Esophagus muscularis mucosa (tissue), 4 donors: ENCODE measurements around the gene ZNF223. TPM values are rescaled to one million over a fixed set of nuclear protein-coding genes. Genes with fewer than 3 reads are reported as not detected.

ENCODE experiments used
- DNase-seq: peaks from one replicate; pipeline ENCODE4 v3.0.0-alpha.2; 2017; ENCODE audit errors: extremely low spot score
- H3K27ac ChIP-seq, 4 donors: fragments of 200-600 bp; sonication (generic); replicated peaks in 1 of 4; 1 replicate in 3 of 4; 2 replicates in 1 of 4; pipeline ENCODE4 v1.5.1; 2016 to 2019; ENCODE audit warnings: mild to moderate bottlenecking in 1 of 4
- H3K27me3 ChIP-seq, 4 donors: fragments of 200-600 bp; sonication (generic); one replicate each; pipeline versions ENCODE4 v1.5.1 to v1.6.0; 2016 to 2019
- H3K36me3 ChIP-seq, 4 donors: fragments of 200-600 bp; sonication (generic); one replicate each; pipeline ENCODE4 v1.5.1; 2016 to 2019
- H3K4me1 ChIP-seq, 4 donors: fragments of 200-600 bp; sonication (generic); one replicate each; pipeline ENCODE4 v1.5.1; 2016 to 2019
- H3K4me3 ChIP-seq, 4 donors: fragments of 200-600 bp; sonication (generic); 1 replicate in 2 of 4; 2 replicates in 2 of 4; pipeline ENCODE4 v1.5.1; 2016 to 2019; ENCODE audit warnings: mild to moderate bottlenecking in 4 of 4, moderate library complexity in 1 of 4
- H3K9me3 ChIP-seq, 4 donors: fragments of 200-600 bp; sonication (generic); 1 replicate in 3 of 4; 2 replicates in 1 of 4; pipeline ENCODE4 v1.5.1; 2016 to 2019
- EP300 ChIP-seq: sonication (generic); formaldehyde crosslinking; IDR thresholded peaks from one replicate; pipeline ENCODE4 v1.6.1; 2017; ENCODE audit warnings: antibody characterized with exemption
- POLR2A ChIP-seq: fragments of 450-650 bp; IDR thresholded peaks from one replicate; pipeline ENCODE4 v1.6.1; 2017; ENCODE audit warnings: antibody characterized with exemption, moderate library complexity, mild to moderate bottlenecking, low read depth
- POLR2AphosphoS5 ChIP-seq, 2 donors: sonication (generic); formaldehyde crosslinking; IDR thresholded peaks; one replicate each; pipeline ENCODE4 v1.6.1; 2017; ENCODE audit warnings: antibody characterized with exemption in 2 of 2
- WGBS: methylation state at CpG from one replicate; pipeline ENCODE4 v1.1.5; 2018; 5-methylcytosine and 5-hydroxymethylcytosine counted together
- intact Hi-C: fragments of 100-400 bp; cut with DNase I; formaldehyde crosslinking; loops from one replicate; pipeline ENCODE4 v1.15.1; 2023
- total RNA-seq, 4 donors: library from RNA; depleted of rRNA; stranded (reverse); fragments of >200 nt; gene quantifications; one replicate each; pipeline versions ENCODE4 v1.1.0 to v1.2.1, GENCODE V29; 2016
- TF ChIP-seq, protein P1 (sequence below), 3 experiments: fragments of 200-600 bp in 2 of 3; fragments of 450-650 bp in 1 of 3; sonication (generic) in 2 of 3; IDR thresholded peaks; one replicate each; pipeline ENCODE4 v1.5.1; 2017 to 2019; ENCODE audit warnings: antibody characterized with exemption in 3 of 3, mild to moderate bottlenecking in 2 of 3, moderate library complexity in 1 of 3

The ZNF223 gene
- total RNA-seq, 4 donors from 2014 or later: 0.83 to 2.6 (median 2.5) TPM

DNA sequence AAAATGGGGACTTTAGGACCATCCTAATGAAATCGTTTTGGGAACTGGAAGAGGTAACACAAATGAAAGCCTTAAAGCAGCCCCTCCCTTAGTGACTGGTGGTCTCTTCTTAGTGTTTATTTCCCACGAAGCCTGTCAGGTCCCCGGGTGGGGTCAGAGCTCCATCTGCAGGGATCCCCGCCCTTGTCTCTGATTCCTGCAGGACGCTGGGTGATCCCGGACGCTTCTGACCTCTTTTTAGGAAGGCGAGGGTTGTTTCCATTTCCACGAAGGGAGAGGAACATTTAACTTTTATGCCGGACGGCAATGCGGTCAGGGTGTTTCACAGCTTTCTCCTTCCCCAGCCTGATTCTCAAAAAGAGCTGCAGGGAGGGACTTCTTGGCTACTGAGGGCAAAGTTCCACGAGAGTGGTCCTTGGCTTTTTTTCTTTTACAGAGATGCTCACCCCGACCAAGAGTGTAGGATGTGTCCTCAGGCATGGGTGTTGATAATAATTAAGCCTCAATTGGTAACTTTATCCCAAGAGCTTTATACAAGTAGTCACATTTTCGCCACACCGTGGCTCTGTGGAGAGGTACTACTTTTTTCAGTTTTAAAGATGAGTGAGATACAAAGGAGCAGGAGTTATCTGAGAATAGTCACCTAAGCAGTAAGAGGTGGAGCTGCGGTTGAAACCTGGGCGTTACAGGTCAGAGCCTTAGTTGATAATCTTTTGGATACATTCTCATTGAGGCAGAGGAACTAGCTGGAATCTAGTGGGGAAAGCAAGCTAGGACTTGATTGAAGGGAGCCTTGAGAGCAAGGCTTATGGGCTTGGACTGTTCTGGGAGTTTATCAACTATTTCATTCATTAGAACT, 20.9 kb downstream of the ZNF223 start:
- peaks cover 0 to 17% (median 12%) of the 10 kb centered on the region in 4 donors for H3K36me3 ChIP-seq
- peak overlapping the region in 3 of 4 donors; percentile 53 to 70 (median 61) for H3K27ac ChIP-seq
- peaks cover 0 to 18% (median 8%) of the 10 kb centered on the region in 4 donors for H3K9me3 ChIP-seq
- TF ChIP-seq POLR2A: no peak
- TF ChIP-seq POLR2AphosphoS5 (IDR thresholded peaks at IDR 0.05): no peak
- TF ChIP-seq, protein P1, sequence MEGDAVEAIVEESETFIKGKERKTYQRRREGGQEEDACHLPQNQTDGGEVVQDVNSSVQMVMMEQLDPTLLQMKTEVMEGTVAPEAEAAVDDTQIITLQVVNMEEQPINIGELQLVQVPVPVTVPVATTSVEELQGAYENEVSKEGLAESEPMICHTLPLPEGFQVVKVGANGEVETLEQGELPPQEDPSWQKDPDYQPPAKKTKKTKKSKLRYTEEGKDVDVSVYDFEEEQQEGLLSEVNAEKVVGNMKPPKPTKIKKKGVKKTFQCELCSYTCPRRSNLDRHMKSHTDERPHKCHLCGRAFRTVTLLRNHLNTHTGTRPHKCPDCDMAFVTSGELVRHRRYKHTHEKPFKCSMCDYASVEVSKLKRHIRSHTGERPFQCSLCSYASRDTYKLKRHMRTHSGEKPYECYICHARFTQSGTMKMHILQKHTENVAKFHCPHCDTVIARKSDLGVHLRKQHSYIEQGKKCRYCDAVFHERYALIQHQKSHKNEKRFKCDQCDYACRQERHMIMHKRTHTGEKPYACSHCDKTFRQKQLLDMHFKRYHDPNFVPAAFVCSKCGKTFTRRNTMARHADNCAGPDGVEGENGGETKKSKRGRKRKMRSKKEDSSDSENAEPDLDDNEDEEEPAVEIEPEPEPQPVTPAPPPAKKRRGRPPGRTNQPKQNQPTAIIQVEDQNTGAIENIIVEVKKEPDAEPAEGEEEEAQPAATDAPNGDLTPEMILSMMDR (IDR thresholded peaks at IDR 0.05): no peak
- TF ChIP-seq EP300: no peak
- WGBS: 21% methylated on average over 18 of the region's 18 CpGs
- no peaks in the 10 kb centered on the region for H3K27me3 ChIP-seq
- no peak for DNase-seq
- peaks cover 13 to 20% (median 16%) of the 10 kb centered on the region in 4 donors for H3K4me1 ChIP-seq
- intact Hi-C loops: loop anchor here (2.0 to 5.0 kb wide), 2 partner anchors 22 to 40 kb away; partner anchors contain the start of genes ZNF224 and ZNF225
- H3K4me3 ChIP-seq: peak overlapping the region; percentile 54 to 75 (median 74)

DNA sequence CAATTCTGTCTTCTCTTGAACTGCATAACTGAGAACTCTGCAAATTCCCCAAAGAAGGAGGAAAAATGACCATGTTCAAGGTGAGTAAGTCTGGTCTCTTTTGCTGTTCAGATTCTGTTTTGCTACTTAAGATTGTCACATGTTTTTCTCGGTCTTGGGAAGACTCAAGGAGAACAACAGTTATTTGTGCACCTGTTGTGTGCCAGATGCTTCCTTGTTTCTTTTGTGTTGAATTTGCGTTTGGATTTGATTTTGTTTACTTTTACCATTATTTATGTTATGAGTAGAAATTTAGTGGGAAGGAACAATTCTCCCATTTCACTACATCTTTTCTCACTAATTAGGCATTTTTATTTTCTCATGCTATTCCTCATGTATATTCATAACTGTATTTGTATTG, 24.5 kb downstream of the ZNF223 start:
- peaks cover 10 to 18% (median 16%) of the 10 kb centered on the region in 4 donors for H3K4me1 ChIP-seq
- TF ChIP-seq POLR2A (no peak), EP300 (no peak), POLR2AphosphoS5 (IDR thresholded peaks at IDR 0.05) (no peak)
- TF ChIP-seq, protein P1 (IDR thresholded peaks at IDR 0.05): no peak
- H3K4me3 ChIP-seq: no peak overlapping the region
- no peaks in the 10 kb centered on the region for H3K9me3 ChIP-seq
- H3K36me3 ChIP-seq: peaks cover 8 to 47% (median 31%) of the 10 kb centered on the region in 4 donors
- H3K27me3 ChIP-seq: no peaks in the 10 kb centered on the region
- intact Hi-C loops: no loop called here
- WGBS: 90% methylated on average over 2 of the region's 2 CpGs
- no peak for DNase-seq
- H3K27ac ChIP-seq: no peak overlapping the region

DNA sequence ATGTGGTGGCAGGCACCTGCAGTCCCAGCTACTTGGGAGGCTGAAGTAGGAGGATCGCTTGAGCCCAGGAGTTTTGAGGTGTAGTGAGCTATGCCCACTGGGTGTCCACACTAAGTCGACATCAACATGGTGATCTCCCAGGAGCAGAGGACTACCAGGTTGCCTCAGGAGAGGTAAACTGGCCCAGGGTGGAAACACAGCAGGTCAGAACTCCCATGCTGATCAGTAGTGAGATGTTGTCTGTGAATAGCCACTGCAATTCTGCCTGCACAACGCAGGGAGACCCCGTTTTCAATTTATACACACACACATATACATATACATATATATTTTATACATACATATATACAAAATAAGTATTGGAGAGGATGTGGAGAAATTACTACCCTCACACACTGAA, 40.3 kb downstream of the ZNF223 start:
- Histone ChIP-seq H3K4me1 (peaks cover 7 to 22% (median 17%) of the 10 kb centered on the region in 4 donors), H3K27ac (no peak overlapping the region), H3K4me3 (no peak overlapping the region), H3K27me3 (no peaks in the 10 kb centered on the region), H3K9me3 (peaks cover 0 to 5% (median 0%) of the 10 kb centered on the region in 4 donors), H3K36me3 (peaks cover under 1 to 23% (median 6%) of the 10 kb centered on the region in 4 donors)
- no peak for DNase-seq
- WGBS: 61% methylated on average over 4 of the region's 4 CpGs
- intact Hi-C loops: no loop called here
- TF ChIP-seq EP300: no peak
- no peak for TF ChIP-seq POLR2AphosphoS5 (IDR thresholded peaks at IDR 0.05)
- TF ChIP-seq, protein P1 (IDR thresholded peaks at IDR 0.05): no peak
- no peak for TF ChIP-seq POLR2A

DNA sequence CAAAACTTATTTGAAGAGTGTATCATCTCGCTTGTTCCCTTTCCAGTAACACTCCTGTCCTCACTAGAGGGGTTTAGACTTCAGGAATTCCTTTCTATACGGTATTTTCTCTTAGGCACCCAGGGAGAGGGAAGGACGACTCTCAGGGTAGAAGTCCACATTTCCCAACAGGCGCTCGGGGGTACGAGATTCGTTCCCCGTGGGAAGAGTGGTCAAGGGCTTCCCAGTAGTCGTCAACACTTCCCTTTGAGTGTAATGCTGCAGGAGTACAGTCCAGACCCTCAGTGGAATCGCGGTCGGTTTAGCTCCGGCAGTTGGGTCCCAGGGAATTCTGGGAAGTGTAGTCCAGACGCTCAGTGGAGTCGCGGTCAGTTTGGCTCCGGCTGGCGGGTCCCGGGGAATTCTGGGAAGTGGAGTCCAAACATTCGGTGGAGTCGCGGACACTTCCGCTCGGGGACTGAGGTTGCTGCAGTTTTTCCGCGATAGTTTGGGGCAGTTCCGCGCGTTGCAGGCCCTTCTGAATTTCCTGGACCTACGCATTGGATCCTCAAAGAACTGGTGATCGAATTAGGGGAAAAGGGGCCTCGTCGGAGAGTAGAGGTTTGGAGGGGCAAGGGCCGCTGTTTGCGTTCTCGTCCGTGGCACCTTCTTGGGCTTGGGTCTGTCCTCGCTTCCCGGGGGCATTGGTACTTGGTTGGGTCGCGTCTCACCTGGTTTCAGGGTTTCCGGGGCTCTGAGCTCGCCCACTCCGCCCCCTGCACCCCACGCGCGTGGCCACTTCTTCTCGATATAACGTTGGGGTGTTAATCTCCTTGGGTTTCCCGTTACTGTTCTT, 42.3 kb downstream of the ZNF223 start, which contains the start of gene ZNF224:
Gene ZNF224 (plus strand): TSS at position 431 of the 835 bp plus-strand sequence. CDS start 3,513 bp downstream, outside the sequence.
- Histone ChIP-seq H3K9me3 (peaks cover 0 to 5% (median 0%) of the 10 kb centered on the region in 4 donors), H3K4me1 (peaks cover 7 to 22% (median 17%) of the 10 kb centered on the region in 4 donors), H3K36me3 (peaks cover 15 to 28% (median 24%) of the 10 kb centered on the region in 4 donors), H3K27me3 (no peaks in the 10 kb centered on the region), H3K4me3 (peak within 1 kb of the TSS; percentile 59 to 76 (median 72)), H3K27ac (peak within 1 kb of the TSS; percentile 68 to 79 (median 78))
- TF ChIP-seq POLR2A (no peak), POLR2AphosphoS5 (IDR thresholded peaks at IDR 0.05) (peak; percentile 77 to 79)
- DNase-seq: peak; percentile 97
- WGBS: under 1% methylated on average over 40 of the region's 50 CpGs
- intact Hi-C loops: loop anchor here (2.0 kb wide), 2 partner anchors 19 to 21 kb away; partner anchors contain the start of genes ZNF225 and ZNF284
